Psoas muscle (tissue), 8 donors: ENCODE results near the gene GPR142. TPM values are rescaled to one million over a fixed set of nuclear protein-coding genes. Genes with fewer than 3 reads are reported as not detected.
"Not testable (repeated sequence)": the region's sequence is repeated elsewhere in the genome, so short reads cannot be mapped to it uniquely, and the experiment has no call there.

Source experiments
- ATAC-seq, 4 donors: fragments of 200-7000 bp; cut with Tn5 transposase; one replicate each; pipeline ENCODE4 v1.9.1; 2020; ENCODE audit warnings: moderate library complexity in 3 of 4, mild to moderate bottlenecking in 2 of 4
- DNase-seq, 2 donors: peaks; one replicate each; pipeline ENCODE4 v3.0.0-alpha.2; 2020
- H3K27ac ChIP-seq: fragments of 200-600 bp; one replicate; pipeline ENCODE4 v1.8.0; 2022
- H3K27me3 ChIP-seq, 3 donors: fragments of 200-600 bp in 1 of 3; one replicate each; pipeline versions ENCODE4 v1.6.1 to v1.8.0; 2013 to 2022; ENCODE audit warnings: low read length in 2 of 3, mild to moderate bottlenecking in 2 of 3, moderate library complexity in 1 of 3; ENCODE audit not compliant: insufficient read depth in 3 of 3
- H3K36me3 ChIP-seq, 2 donors: fragments of 200-600 bp in 1 of 2; one replicate each; pipeline versions ENCODE4 v1.6.1 to v1.8.0; 2013 to 2022; ENCODE audit warnings: low read depth in 1 of 2, mild to moderate bottlenecking in 1 of 2, moderate library complexity in 1 of 2; ENCODE audit not compliant: insufficient read depth in 1 of 2
- H3K4me1 ChIP-seq: fragments of 200-600 bp; one replicate; pipeline ENCODE4 v1.8.0; 2022
- H3K4me3 ChIP-seq: fragments of 200-600 bp; one replicate; pipeline ENCODE4 v1.8.0; 2022; ENCODE audit warnings: mild to moderate bottlenecking
- H3K9me3 ChIP-seq: fragments of 200-600 bp; one replicate; pipeline ENCODE4 v1.8.0; 2022
- CTCF ChIP-seq: fragments of 200-600 bp; IDR thresholded peaks from one replicate; pipeline ENCODE4 v1.8.0; 2022; ENCODE audit warnings: antibody characterized with exemption
- WGBS, 3 donors: extraction: QIAGEN DNeasy Blood & Tissue Kit; methylation state at CpG; one replicate each; pipeline versions ENCODE4 v1.1.6 to v1.1.7; 2013; 5-methylcytosine and 5-hydroxymethylcytosine counted together
- intact Hi-C, 2 donors: fragments of 100-400 bp; cut with DNase I; formaldehyde crosslinking; loops; one replicate each; pipeline versions ENCODE4 v1.11.0 to v1.14.2; 2022
- polyA plus RNA-seq, 3 donors: library from polyadenylated mRNA; stranded (reverse); fragments of 200-250 nt; gene quantifications; one replicate each; pipeline ENCODE4 v1.2.3, GENCODE V29; 2013
- total RNA-seq, 4 donors: library from RNA; stranded (reverse); fragmentation: NEBNext Ultra II Directional in 2 of 4; extraction: Animal tissue kit (Norgen Biotek cat#: 25700) in 2 of 4; gene quantifications; one replicate each; pipeline versions ENCODE4 v1.2.1 to v1.2.4, GENCODE V29; 2021 to 2023
- donor health status: healthy with polysubstance abuse.
- donor health status: DM: no; HTN: no; CAD: no; lungs with moderate emphysema.
- donor health status: Bipolar disorder and iron deficiency.
- donor health status: healthy.
- donor health status: DM: yes; HTN: yes; CAD: no.
- donor health status: DM: no; HTN: no; CAD: no.
- donor health status: DM: no; HTN: no; CAD: no.
- donor health status: DM: yes; HTN: yes; CAD: no.

Gene GPR142
- total and polyA plus RNA-seq, 7 donors, result not detected

- no peaks in the 10 kb centered on the region for H3K27me3 ChIP-seq
- H3K27ac ChIP-seq, result no peak overlapping the region
- no peak overlapping the region for H3K4me3 ChIP-seq
- H3K4me1 ChIP-seq, result peaks cover 10% of the 10 kb centered on the region
- no peaks in the 10 kb centered on the region for H3K9me3 ChIP-seq
- no peak for DNase-seq
- no peak for ATAC-seq
- intact Hi-C loops, result no loop called here
- H3K36me3 ChIP-seq, result no peaks in the 10 kb centered on the region
- 87 to 91% (median 90%) methylated on average over 7 of the region's 7 CpGs for WGBS, 3 donors
- TF ChIP-seq CTCF, result no peak
Measured at GRCh38 chr17:74402048-74402447, 34.7 kb downstream of the GPR142 start.

GRCh38 chr17:74403512-74404137 is 36.3 kb downstream of the GPR142 start:
- ATAC-seq (peak in 3 of 4 donors; percentile 29 to 63 (median 54)), DNase-seq (no peak)
- no peaks in the 10 kb centered on the region for H3K9me3 ChIP-seq
- no peak overlapping the region for H3K4me3 ChIP-seq
- no peaks in the 10 kb centered on the region for H3K36me3 ChIP-seq
- intact Hi-C loops, result no loop called here
- peaks cover 15% of the 10 kb centered on the region for H3K4me1 ChIP-seq
- peak overlapping the region; percentile 1 for H3K27ac ChIP-seq
- 33 to 45% (median 36%) methylated on average over 12 of the region's 12 CpGs for WGBS, 3 donors
- H3K27me3 ChIP-seq, result no peaks in the 10 kb centered on the region
- TF ChIP-seq CTCF, result no peak

- ATAC-seq (peak in 1 of 4 donors; percentile 4), DNase-seq (no peak)
- intact Hi-C loops, result no loop called here
- peak overlapping the region; percentile 1 for H3K27ac ChIP-seq
- no peaks in the 10 kb centered on the region for H3K27me3 ChIP-seq
- no peaks in the 10 kb centered on the region for H3K9me3 ChIP-seq
- H3K36me3 ChIP-seq, result no peaks in the 10 kb centered on the region
- H3K4me3 ChIP-seq, result no peak overlapping the region
- no peak for TF ChIP-seq CTCF
- peaks cover 15% of the 10 kb centered on the region for H3K4me1 ChIP-seq
- 57 to 67% (median 62%) methylated on average over 7 of the region's 7 CpGs for WGBS, 3 donors
Measured at GRCh38 chr17:74404218-74404617, 36.9 kb downstream of the GPR142 start.

GRCh38 chr17:74404789-74405188 is 37.5 kb downstream of the GPR142 start:
- WGBS, 3 donors, result 73 to 89% (median 81%) methylated on average over 6 of the region's 6 CpGs
- TF ChIP-seq CTCF, result no peak
- Histone ChIP-seq H3K36me3 (no peaks in the 10 kb centered on the region), H3K9me3 (no peaks in the 10 kb centered on the region), H3K4me1 (peaks cover 15% of the 10 kb centered on the region), H3K27ac (no peak overlapping the region), H3K4me3 (no peak overlapping the region), H3K27me3 (no peaks in the 10 kb centered on the region)
- intact Hi-C loops, result no loop called here
- no peak for DNase-seq
- ATAC-seq, result no peak

- H3K27ac ChIP-seq, H3K36me3 ChIP-seq, H3K4me3 ChIP-seq, intact Hi-C loops, H3K9me3 ChIP-seq, DNase-seq, H3K27me3 ChIP-seq, ATAC-seq: not testable (repeated sequence)
- peaks cover 15% of the 10 kb centered on the region for H3K4me1 ChIP-seq
- 90 to 99% (median 95%) methylated on average over 5 of the region's 5 CpGs for WGBS, 3 donors
Measured at GRCh38 chr17:74405311-74405710, 38.0 kb downstream of the GPR142 start.
